Neutrophil (primary cell): ENCODE data around the gene C16orf89.

ENCODE experiments used
- H3K27ac ChIP-seq: fragments of 200-600 bp; sonication (generic); 2 replicates; pipeline ENCODE4 v1.5.1; 2016; ENCODE audit warnings: mild to moderate bottlenecking, moderate library complexity
- H3K27me3 ChIP-seq: fragments of 200-600 bp; sonication (generic); 2 replicates; pipeline ENCODE4 v1.6.0; 2016; ENCODE audit warnings: mild to moderate bottlenecking
- H3K36me3 ChIP-seq: fragments of 200-600 bp; sonication (generic); 2 replicates; pipeline ENCODE4 v1.5.1; 2017
- H3K4me1 ChIP-seq, 2 experiments: fragments of 200-600 bp in 1 of 2; sonication (generic) in 1 of 2; 1 replicate in 1 of 2; 2 replicates in 1 of 2; pipeline versions ENCODE4 v1.5.1 to v1.6.1; 2013 to 2016; ENCODE audit warnings: low read depth in 1 of 2, low read length in 1 of 2, mild to moderate bottlenecking in 1 of 2, moderate library complexity in 1 of 2; ENCODE audit not compliant: control insufficient read depth in 1 of 2, insufficient read depth in 1 of 2
- H3K4me3 ChIP-seq, 2 experiments: fragments of 200-600 bp in 1 of 2; sonication (generic) in 1 of 2; 1 replicate in 1 of 2; 2 replicates in 1 of 2; pipeline ENCODE4 v1.5.1; 2013 to 2016; ENCODE audit warnings: low read depth in 1 of 2, low read length in 1 of 2, mild to moderate bottlenecking in 1 of 2, moderate library complexity in 1 of 2
- H3K9me3 ChIP-seq: fragments of 200-600 bp; sonication (generic); 2 replicates; pipeline ENCODE4 v1.5.1; 2016
- TF ChIP-seq, protein P1 (sequence below): fragments of 200-600 bp; sonication (generic); IDR thresholded peaks from 2 replicates; pipeline ENCODE4 v1.5.1; 2016; ENCODE audit warnings: antibody characterized with exemption

C16orf89 gene

DNA sequence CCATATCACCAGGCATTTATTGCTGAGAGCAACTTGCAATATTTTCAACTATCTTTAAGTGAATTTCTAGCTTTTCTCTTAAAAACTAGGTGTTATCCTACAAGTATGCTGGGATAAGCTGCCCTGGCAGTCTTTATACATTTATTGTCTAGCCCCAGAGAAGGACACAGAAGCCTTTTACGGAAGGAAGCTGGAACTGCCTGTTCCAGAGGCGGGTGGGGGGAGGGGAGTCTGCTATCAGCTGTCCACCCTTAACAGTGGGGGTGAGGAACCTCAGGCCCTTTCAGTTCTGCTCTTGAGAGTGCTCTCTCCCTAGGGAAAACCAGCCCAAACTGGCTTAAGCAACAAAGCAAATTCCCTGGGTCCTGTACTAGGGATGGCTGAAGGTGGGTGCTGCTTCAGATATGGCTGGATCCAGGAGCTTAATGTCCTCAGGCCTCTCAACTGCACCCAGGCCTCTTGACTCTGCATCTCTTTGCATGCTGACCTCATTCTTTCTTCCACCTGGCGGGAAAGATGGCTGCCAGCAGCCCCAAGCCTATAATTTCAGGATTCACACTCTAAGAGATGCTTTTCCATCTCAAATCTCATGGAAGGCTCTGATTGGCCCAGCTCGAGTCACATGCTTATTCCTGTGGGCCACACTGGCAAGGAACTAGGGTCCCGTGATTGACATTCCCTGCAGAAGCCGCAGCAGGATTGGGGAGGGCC is 48.6 kb downstream of the C16orf89 start:
- H3K4me3 ChIP-seq: no peak overlapping the region
- no peaks in the 10 kb centered on the region for H3K9me3 ChIP-seq
- no peak overlapping the region for H3K27ac ChIP-seq
- H3K27me3 ChIP-seq: peaks cover 2% of the 10 kb centered on the region
- no peaks in the 10 kb centered on the region for H3K4me1 ChIP-seq
- TF ChIP-seq, protein P1, sequence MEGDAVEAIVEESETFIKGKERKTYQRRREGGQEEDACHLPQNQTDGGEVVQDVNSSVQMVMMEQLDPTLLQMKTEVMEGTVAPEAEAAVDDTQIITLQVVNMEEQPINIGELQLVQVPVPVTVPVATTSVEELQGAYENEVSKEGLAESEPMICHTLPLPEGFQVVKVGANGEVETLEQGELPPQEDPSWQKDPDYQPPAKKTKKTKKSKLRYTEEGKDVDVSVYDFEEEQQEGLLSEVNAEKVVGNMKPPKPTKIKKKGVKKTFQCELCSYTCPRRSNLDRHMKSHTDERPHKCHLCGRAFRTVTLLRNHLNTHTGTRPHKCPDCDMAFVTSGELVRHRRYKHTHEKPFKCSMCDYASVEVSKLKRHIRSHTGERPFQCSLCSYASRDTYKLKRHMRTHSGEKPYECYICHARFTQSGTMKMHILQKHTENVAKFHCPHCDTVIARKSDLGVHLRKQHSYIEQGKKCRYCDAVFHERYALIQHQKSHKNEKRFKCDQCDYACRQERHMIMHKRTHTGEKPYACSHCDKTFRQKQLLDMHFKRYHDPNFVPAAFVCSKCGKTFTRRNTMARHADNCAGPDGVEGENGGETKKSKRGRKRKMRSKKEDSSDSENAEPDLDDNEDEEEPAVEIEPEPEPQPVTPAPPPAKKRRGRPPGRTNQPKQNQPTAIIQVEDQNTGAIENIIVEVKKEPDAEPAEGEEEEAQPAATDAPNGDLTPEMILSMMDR: no peak
- H3K36me3 ChIP-seq: no peaks in the 10 kb centered on the region

DNA sequence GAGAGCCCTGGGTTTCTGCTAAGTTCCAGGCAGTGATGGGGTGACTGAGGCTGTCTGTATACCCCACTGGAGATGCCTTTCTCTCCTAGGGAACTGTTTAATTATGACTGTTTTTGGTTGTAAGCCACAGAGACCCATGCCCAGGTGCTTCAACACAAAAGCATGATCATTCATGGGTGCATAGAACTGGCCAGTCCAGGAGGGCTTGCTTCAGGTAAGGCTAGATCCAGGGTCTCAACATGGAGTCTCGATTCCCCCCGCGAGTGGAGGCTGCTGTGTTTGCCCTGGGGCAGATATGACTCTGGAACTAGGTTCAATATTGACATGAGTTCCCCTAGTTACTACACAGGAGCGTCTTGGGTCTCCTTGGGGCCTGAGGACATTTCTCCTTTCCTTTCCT is 49.9 kb downstream of the C16orf89 start:
- Histone ChIP-seq H3K36me3 (no peaks in the 10 kb centered on the region), H3K9me3 (no peaks in the 10 kb centered on the region), H3K27me3 (peaks cover 13% of the 10 kb centered on the region), H3K27ac (no peak overlapping the region), H3K4me1 (no peaks in the 10 kb centered on the region), H3K4me3 (no peak overlapping the region)
- TF ChIP-seq, protein P1: no peak

DNA sequence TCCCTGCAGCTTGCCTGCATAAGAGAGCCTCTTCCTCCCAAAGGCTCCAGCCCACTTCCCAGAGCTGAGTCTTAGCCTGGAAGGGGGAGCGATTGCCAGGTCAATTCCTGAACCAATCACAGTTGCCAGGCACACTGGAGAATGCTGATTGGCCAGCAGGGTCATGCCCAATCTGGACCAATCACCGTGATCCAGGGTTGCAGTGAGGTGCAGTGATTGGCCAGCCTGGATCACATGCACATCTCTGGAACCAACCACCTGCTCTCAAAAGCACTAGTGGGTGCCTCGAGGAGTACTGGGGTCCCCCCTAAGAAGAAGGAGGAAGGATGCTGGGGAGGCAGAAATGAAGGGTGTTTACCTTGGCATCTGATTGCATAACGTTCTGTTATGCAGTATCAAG is 50.4 kb downstream of the C16orf89 start:
- Histone ChIP-seq H3K27ac (no peak overlapping the region), H3K36me3 (no peaks in the 10 kb centered on the region), H3K27me3 (peaks cover 18% of the 10 kb centered on the region), H3K9me3 (no peaks in the 10 kb centered on the region), H3K4me3 (no peak overlapping the region), H3K4me1 (no peaks in the 10 kb centered on the region)
- TF ChIP-seq, protein P1: no peak

GRCh38 chr16:5012887-5013286 is 52.9 kb downstream of the C16orf89 start:
- Histone ChIP-seq H3K27me3 (peaks cover 31% of the 10 kb centered on the region), H3K27ac (no peak overlapping the region), H3K4me3 (no peak overlapping the region), H3K36me3 (no peaks in the 10 kb centered on the region), H3K9me3 (no peaks in the 10 kb centered on the region), H3K4me1 (no peaks in the 10 kb centered on the region)
- TF ChIP-seq, protein P1: no peak

DNA sequence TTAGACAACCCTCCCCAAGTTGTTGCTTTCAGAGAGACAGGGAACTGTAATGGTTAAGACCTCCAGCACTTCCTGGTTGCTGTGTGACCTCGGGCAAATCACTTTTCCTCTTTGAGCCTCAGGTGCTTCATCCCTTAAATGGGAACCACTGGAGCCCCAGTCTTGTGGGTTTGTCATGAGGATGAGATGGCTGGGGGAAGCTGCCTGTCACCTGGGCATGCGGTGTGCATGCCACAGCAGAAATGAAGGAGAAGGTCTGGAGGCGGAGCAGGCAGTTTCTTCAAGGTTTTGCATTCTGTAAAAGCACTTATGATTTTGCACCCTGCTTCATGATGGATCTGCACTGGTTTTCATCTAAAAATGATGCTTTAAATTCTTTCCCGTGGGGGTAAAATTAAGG is 54.1 kb downstream of the C16orf89 start:
- Histone ChIP-seq H3K4me1 (no peaks in the 10 kb centered on the region), H3K9me3 (no peaks in the 10 kb centered on the region), H3K36me3 (no peaks in the 10 kb centered on the region), H3K4me3 (no peak overlapping the region), H3K27ac (no peak overlapping the region), H3K27me3 (peaks cover 31% of the 10 kb centered on the region)
- TF ChIP-seq, protein P1: no peak
